Measurements from ENCODE around the gene CEACAM3.

CEACAM3 gene

DNA sequence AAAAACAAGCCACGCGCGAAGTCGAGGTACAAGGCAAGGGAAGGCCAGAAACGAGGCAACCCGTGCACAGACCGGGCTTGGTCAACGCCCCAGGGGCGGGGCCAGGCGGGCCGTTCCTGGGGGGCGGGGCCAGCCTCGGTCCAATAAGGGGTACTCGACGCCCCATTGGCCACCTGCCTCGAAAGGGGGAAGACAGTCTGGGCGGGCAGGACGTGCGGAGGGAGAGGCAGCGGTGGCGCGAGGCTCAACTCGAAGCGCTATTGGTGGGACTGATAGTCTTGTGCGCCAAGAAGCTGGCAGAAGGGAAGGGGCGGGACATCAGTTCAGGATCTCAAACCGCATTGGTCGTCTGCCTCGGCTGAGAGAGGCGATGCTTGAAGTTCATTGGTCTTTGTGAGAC, 48.2 kb downstream of the CEACAM3 start, which contains the start of gene LYPD4:
TSS of gene LYPD4 (minus strand) at position 83 of the 400 bp plus-strand sequence. CDS start 5,398 bp downstream, outside the sequence.
- DNase-seq (ENCODE audit: low read depth) = no peak

DNA sequence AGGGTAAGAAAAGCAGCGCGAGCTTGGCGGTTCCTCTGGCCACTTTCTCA, 48.4 kb downstream of the CEACAM3 start, which contains the start of gene DMRTC2:
TSS of gene DMRTC2 (plus strand) at position 42 of the 50 bp plus-strand sequence. CDS start 2,387 bp downstream, outside the sequence.
- DNase-seq (ENCODE audit: low read depth) = no peak

DNA sequence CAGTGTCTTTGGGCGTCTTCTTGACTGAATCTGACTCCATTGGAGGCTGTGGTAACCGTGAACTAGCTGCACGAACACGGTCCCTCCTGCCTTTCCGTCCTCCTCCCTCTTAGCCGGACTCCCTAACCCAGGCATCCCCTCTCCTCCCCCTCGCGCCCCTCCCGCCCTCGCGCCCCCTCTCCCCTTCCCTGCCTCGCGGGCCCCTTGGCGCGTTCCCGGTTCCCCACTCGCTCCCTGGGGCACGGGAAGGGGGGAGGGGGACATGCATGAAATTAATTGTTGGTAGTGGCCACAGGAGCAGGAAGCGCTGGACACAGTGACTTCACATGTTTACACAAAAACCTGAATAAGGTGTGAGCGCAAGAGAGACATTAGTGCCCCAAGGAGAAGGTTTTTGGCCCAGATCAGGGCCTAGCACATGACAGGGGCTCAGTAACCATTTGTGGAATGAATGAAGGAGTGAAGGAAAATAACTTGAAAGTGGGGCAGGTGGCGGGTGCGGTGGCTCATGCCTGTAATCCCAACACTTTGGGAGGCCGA, 48.7 kb downstream of the CEACAM3 start:
- DNase-seq (ENCODE audit: low read depth) = no peak

DNA sequence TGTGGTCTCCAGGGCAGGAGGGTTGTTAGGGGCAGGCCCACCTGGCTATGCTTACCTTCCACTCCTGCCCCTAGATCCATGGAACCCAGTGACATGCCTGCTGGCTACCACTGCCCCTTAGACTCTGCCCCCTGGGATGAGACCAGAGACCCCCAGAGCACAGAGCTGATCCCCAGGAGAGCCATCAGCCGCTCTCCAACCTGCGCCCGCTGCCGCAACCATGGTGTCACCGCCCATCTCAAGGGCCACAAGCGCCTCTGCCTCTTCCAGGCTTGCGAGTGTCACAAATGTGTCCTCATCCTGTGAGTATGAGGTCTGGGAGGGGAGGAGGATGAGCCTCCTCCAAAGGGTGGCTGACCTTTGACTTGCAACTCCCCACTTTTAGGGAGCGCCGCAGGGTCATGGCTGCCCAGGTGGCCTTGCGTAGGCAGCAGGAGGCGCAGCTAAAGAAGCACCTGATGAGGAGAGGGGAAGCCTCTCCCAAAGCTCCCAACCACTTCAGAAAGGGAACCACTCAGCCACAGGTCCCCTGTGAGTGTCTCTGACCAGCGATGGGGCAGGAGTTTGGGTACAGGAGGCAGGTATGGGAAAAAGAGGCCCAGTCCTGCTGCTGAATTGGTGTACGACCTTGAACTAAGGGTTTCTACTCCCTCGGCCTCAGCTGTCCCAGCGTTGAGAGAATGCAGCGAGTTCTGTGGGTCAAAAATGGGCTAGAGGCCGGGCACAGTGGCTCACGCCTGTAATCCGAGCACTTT, 51.1 kb downstream of the CEACAM3 start:
- DNase-seq (ENCODE audit: low read depth) = no peak

DNA sequence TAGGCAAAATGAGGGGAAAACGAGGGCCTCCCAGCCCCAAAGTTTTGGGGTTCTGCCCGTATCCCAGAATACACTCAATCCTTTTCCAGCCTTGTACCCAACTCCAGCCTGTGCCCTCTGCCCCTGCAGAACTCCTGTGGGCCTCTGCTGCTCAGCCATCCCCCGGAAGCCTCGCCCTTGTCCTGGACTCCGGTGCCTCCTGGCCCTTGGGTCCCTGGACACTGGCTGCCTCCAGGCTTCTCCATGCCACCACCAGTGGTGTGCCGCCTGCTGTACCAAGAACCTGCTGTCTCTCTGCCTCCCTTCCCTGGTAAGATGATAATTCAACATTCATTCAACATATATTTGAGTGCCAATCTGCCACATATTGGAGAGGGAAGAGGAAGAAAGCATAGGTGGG, 52.3 kb downstream of the CEACAM3 start:
- DNase-seq (ENCODE audit: low read depth) = no peak

DNA sequence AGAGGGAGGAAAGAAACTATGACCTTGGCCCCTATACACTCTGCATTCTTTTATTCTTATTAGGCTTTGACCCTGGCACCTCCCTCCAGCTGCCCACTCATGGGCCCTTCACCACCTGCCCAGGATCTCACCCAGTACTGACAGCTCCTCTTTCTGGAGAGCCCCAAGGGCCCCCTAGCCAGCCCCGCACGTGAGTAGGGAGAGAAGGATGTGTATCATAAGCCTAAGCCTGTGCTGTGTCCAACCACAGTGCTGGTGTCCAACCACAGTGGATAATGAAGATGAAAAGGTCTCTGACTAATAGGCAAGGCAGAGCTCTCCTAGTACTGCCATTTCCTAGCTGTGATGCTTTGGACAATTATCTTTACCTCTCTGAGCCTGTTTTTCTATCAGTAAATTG, 52.7 kb downstream of the CEACAM3 start:
- DNase-seq (ENCODE audit: low read depth) = no peak

DNA sequence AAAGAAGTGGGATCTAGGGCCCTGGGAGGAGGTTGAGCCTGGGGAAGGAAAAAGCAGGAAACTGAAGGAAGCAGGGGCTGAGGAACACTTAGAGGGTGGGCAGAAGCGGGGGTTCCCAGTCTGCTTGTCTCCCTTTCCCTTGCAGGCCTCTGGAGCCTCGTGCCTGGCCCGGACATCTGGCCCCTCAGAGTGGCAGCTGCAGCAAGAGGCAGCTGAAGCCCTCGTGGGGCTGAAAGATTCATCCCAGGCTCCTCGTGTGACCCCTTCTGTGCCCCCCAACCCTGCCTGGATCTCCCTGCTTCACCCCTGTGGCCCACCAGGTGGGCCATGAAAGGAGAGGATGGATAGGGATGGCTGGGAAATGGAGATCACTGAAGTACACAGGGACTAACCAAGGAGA, 54.0 kb downstream of the CEACAM3 start:
- DNase-seq (ENCODE audit: low read depth) = no peak

DNA sequence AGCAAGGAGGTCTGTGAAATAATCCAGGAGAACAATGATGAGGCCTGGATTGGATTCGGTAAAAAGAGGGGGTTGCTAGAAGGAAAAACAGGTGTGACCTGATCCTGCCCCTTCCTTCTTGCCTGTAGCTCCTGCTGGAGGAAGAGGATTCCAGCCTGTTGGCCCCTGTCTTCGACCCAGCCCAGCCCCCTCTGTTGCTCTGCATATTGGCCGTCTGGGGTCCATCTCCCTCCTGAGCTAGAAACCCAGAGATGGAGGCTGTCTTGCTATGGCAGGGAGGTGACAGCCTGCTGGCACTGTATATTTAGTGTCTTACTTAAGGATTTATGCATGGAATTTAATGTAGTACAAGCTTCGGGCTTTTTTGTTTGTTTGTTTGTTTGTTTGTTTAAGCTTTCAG, 55.1 kb downstream of the CEACAM3 start:
- DNase-seq (ENCODE audit: low read depth) = no peak

DNA sequence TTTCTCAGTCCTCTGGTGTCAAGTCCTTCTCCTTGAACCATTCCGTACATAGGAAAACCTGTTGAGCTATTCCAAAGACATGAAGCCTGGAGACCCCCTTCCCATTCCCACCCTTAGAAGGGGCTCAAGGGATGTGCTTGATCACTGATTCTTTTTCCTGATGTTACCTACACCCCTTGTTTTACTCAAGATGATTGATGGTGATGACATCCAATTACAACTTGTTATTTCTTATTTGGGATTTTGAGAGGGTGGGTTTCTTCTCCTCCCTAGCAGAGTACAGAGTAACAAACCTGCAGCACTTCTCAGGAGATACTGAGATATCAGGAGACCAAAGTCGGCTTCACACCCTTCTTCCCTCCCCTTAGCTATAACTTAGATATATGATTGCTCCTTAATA, 57.0 kb downstream of the CEACAM3 start:
- DNase-seq (ENCODE audit: low read depth) = no peak

DNA sequence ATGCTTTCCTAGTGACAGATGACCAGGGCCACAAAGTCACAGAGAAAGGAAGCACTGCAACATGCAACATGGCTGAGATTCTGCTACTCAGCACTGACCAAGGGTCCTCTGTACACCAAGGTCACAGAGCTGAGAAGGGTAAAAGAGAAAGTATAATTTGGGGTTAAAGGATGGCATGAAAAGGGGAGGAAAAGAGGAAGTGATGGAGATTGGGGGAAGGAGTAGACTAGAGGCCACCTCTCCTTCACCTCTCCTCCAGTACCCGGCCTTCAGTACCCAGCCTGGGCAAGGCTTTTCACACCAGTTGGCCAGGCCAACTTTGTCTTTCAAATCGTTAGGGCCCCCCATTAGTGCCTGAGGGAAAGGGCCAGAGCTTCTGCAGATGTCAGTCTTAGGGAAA, 57.4 kb downstream of the CEACAM3 start:
- no peak for DNase-seq (ENCODE audit: low read depth)

DNA sequence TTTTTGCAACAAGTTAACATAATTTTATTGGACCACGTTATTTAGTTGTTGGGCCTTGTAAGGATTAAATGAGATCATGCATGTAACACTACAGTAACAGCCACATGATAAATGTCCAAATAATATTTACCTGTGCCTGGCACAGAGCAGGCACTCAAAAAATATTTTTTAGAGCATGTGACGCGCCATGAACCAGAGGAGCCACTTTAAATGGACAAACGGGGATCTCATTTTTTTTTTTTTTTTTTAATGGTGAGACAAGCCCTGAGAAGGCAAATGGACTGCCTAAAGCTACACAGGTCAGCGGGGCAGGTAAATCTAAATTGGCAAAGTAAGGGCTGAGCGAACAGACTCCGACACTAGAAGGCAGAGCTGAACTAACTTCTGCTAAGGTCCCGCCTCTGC, 62.8 kb downstream of the CEACAM3 start:
- DNase-seq (ENCODE audit: low read depth) = no peak

DNA sequence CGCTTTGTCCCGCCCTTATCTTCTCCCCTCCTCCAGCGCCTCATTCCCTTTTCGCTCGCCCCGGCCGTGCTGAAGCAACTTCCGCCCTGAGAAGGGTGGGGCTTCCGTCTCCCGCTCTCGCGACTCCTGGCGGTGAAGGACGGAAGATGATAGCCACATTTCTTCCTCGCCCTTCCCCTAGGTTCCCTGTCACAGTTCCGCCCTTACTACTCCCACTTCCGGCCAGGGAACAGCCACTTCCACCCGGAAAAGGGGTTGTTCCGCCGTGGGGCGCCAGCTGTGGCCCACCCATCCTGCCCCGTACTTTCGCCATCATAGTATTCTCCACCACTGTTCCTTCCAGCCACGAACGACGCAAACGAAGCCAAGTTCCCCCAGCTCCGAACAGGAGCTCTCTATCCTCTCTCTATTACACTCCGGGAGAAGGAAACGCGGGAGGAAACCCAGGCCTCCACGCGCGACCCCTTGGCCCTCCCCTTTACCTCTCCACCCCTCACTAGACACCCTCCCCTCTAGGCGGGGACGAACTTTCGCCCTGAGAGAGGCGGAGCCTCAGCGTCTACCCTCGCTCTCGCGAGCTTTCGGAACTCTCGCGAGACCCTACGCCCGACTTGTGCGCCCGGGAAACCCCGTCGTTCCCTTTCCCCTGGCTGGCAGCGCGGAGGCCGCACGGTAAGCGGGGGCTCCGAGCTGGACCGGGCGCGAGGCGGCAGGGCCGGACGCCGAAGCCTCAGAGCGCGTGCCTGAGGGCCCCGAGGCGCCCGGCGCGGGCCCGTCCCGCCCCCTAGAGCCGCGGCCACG, 63.4 kb downstream of the CEACAM3 start, which contains the start of gene RPS19:
TSS of gene RPS19 (plus strand) at position 638 of the 801 bp plus-strand sequence. CDS start 520 bp downstream, outside the sequence.
- peak; percentile 98 for DNase-seq (ENCODE audit: low read depth)

DNA sequence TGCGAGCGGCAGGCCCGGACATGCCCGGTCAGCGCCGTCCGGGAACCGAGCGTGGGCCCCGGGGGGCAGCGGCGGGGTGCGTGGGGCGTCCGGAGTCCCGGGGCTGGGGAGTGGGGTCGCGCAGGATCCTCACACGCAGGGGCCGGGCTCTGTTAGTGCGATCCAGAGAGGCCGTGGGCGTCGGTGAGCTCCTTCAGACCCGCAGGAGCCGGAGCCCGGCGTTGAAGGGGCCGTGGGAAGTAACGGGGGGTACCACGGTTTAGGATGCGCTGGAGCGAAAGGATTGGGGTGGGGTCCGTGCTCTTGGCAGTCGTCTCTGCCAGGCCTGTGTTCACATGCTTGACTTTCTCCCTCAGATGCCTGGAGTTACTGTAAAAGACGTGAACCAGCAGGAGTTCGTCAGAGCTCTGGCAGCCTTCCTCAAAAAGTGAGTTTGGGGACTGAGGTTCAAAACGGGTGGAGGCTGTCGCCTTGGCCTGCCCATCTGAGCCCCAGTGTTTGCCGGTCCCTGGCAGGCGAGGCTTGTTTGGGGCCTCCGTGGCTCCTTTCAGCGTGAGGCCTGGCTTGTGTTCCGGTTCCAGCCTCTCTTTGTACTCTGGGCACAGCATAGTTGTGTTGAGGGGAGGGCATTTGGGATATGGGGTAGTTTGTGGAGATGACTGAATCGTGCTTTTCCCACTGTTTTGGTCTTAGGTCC, 64.2 kb downstream of the CEACAM3 start:
- no peak for DNase-seq (ENCODE audit: low read depth)

All from stimulated activated CD8-positive, alpha-beta memory T cell treated with anti-CD3 and anti-CD28 coated beads, Interleukin-15, amount 100 ng/mL, for 1 hour (primary cell).